HG02884 (cell line): Measurements from ENCODE around the gene TRIM17.

Experiments
- ATAC-seq: cut with Tn5 transposase; IDR thresholded peaks from one replicate; pipeline ENCODE4 v1.9.1; 2021; ENCODE audit warnings: mild to moderate bottlenecking, moderate library complexity; ENCODE audit not compliant: unreplicated experiment

TRIM17 gene

DNA sequence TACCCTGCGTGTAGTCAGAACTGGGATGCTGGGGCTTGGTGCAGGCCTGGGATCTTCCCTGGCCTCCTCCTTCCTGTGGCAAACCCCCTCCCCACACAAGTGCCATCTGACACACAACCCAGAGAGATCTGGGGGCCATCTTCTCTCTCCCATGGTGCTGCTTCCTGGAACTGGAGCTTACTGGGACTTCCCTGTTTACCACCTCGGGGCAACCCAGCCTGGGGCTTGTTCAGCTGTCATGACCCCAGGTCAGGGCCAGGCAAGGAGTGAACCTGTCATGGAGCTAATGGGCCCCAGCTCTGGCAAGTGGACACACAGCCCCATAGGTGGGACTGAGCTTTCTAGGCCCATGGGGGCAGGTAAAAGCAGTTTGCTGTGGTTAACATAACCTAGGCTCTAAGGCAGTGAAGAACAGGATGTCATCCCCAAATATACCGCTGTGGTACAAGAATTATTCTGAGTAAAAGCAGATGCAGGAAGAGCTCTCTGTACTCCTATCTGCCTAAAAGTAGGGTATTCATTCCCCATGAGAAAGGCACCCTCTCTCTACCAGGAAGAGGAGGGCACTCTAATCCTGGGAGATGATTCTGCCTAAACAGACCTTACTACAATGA lies 12.4 kb downstream of the TRIM17 start:
- no peak for ATAC-seq

DNA sequence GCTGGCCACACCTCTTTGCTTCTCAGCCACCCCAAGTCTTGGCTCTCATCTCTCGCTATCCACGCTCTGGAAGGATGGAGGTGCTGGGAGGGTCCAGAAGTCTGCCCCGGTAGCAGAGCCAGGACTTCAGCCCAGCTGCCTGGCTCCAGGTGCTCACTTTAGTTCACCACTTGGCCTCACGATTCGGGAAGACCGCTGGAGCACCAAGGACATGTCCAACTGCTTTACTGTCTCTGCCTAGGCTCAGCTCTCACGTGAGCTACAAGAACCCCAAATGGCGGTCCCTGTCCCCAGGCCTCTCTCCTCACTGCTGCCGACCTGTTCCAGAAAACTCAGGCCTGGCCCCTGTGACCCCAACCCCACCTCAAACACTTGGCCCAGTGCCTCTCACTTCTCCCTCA lies 13.4 kb downstream of the TRIM17 start:
- ATAC-seq: no peak

DNA sequence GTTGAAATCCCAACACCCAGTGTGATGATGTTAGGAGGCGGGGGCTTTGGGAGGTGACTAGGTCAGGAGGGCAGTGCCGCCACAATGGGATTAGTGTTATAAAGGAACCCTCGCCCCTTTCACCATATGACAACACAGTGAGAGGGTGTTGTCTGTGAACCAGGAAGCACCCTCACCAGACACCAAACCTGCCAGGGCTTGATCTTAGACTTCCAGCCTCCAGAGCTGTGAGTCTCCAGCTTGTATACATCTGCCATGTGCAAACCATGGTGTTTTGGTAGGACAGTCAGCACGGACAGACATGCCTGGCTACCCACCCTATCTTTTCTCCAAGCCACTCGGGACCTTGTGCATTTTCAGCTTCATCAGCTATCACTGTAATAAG lies 14.0 kb downstream of the TRIM17 start:
- ATAC-seq: no peak

DNA sequence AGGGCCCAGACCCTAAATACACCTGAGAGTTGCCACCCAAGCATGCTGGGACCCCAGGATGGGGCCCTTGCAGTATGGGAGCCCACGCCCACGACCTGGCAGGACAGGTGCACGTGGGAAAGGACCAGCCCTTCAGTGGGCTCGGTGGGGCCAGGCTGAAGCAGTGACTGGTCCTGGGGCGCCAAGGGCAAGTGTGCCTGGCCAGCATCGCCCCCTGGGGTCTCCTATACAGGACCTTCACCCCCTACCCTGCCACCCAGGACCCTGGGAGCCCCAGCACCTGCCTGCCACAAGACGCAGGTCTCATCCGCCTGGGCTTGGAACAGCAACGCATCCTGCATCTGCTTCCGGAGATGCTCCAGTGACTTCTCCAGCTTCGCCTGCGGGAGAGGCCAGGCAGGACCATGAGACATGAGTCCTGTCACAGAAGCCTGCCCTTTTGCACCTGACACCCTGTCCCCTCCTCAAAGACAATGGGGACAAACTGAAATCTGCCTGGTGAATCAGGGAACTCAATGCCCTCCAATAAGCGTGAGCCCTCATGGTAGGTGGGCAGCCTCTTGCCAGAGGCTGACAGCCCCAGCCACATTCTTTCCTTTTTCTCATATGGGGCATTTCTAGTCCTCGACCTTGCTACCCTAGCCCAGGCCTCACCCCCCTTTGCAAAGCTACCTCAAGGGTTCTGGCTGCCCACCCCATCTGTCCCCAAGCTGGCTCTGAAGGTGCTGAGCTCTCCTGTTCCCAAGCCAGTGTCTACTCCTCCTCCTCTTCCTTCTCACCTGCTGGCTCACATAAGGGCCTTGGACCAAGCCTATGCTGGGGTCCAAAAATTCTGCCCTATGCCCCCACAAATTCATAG lies 14.7 kb downstream of the TRIM17 start:
- ATAC-seq: no peak

DNA sequence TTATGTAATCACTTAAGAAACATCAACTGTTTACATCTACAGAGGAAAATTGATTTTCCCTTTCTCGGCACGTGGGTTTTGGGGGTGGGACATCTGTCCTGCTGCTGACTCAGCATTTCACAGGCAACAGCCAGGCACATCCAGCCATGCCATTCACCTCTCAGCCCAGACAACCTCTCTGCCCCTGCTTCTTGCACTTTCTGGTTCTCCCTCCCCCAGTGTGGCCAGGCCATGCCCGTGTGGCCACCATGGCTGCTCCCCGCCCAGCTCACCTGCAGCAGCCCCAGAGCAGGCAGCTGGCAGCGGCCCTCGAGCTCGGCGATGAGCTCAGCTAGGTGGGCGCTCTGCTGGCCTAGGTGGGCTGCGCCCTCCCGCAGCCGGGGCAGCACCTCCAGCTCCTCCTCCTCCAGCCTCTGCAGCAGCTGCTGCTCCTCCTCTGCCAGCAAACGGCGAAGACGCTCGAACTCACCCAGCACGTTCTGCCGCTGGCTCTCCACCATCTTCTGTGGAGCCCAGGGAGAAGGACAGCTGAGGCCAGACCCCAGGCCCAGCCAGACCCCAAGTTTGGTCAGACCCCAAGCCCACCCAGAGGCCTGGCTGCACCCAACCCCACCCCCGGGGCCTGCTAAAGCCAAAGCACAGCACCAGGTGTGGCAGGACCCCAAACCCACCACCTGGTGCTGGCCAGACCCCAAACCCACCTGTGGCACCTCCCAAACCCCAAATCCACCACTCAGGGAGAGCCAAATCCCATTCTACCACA lies 15.8 kb downstream of the TRIM17 start:
- no peak for ATAC-seq

DNA sequence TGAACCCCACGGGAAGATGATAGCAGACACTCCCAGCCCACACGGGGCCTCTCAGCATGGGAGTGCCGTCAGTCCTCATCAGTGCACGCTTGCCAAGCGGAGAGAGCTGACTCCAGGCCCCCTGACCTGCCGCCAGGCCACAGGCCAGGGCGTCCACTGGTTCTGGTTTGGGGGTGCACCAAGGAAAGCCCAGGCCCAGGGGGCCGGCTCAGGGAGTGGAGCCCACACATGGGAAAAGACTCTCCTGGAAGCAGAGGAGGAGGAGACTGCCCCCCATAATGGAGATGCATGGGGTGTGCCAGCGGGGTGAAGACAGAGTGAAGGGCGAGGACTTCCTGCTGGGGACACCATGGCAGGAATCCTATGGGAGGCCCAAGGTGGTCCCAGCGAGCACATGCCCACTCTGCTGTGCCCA lies 16.4 kb downstream of the TRIM17 start:
- ATAC-seq: no peak

- ATAC-seq: no peak
Observed at GRCh38 chr1:228399531-228400236, 17.0 kb downstream of the TRIM17 start.

DNA sequence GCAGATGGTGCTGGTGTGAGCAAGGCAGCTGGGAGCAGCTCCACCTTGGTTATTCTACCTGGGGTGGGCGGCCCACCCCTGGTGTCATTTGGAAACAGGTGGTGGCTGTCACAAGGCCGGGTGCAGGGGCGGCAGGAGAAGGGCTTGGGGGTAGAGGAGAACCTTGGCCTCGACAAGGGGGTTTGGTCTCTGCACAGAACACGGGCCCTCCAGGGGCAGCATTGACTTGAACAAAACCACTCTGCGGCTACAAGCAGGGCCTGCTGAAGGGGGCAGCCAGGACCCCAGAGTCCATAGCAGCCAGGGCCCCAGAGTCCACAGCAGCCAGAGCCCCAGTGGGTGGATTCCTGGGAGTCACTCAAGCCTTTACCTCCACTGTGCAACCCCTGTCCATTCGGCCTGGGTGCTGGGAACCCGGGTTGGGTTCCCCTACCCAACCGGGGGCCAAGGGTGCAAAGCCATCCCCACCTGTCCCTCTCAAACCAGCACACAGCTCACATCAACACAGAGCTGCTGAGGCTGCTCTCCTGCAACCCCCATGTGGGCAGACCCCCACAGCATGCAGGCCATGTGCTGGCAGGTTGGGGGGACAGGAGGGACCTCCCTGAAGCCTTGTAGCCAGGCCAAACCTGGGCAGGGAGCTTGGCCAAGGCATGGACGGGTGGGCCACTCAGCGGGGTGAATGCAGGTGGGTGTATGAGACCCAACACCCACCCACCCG lies 17.8 kb downstream of the TRIM17 start:
- no peak for ATAC-seq

DNA sequence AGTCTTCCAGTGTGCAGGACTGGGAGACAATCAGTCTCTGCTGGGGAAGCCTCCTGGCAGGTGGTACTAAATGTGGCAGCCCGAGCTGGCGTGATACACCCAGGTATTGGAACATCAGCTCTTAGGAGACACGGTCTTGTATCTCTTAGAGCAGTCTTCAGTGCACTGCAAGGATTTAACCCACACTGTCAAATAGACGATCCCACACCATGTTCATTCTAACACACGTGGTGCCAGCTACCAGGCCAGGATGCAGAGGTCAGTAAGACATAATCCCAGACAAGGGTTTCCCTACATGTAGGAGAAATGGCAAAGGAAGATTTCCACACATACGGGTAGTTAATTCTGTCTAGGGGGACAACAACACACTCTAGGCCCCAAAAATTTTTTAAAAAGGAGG lies 18.7 kb downstream of the TRIM17 start:
- no peak for ATAC-seq

DNA sequence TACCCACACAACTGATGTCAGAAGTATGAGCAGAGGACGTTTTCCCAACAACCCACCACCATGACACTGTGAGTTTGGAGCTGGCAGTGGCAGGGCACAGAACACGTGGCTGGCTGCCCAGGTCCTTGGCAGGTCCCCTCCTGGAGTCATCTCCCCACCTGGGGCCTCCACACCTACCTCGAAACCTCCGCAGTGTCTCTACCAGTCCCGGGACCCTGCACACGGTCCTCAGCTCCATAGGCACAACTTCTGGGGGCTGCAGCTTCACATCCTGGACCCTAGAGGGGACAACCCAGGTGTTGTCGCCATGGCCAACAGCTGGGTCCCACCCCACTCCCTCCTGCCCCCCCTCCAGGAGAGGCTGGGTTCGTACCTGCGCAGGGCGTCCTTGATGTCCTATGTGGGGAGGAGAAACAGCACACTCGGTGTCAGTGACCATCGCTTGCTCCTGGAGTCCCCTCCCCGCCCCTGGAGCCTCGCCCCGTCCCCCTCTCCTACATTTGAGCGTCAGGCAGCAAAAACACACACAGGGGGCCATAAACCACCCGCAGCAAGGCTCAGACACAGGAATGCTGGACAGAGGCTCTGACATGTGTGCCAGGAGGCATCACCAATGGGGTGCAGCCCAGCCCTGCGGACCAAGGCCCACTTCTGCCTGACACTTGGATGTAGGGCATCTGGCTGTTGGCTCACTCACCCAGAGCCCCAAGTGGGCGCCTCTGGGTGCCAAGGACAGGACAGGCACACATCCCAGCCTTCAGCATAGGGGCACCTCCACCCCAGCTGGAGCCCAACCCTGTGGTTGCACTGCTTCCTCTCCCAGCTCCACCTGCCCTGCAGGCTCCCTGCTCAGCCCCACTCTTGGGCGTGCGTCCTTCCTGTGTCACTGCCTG lies 19.6 kb downstream of the TRIM17 start:
- no peak for ATAC-seq

GRCh38 chr1:228394571-228395394 lies 21.9 kb downstream of the TRIM17 start:
- no peak for ATAC-seq

- no peak for ATAC-seq
Observed at GRCh38 chr1:228393811-228394570, 22.7 kb downstream of the TRIM17 start.

DNA sequence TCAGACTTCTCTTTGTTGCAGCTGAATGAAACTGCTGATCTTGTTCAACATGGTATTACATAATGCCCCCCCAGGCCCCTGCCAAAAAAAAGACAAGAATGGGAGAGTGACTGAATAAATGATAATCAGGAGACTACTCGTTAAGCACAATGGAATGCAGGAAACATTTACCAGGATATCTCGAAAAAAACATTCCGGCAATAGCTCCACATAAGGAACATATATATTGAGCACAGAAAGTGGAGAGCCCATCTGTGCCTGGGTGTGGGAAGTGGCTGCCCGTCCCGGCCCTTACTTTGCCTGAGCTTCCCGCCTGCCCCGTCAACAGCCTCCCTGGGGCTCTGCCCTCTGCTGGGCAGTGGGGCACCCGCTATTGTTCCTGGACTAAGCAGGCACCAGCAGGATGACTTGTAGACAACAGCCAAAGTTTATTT lies 23.4 kb downstream of the TRIM17 start:
- ATAC-seq: no peak

DNA sequence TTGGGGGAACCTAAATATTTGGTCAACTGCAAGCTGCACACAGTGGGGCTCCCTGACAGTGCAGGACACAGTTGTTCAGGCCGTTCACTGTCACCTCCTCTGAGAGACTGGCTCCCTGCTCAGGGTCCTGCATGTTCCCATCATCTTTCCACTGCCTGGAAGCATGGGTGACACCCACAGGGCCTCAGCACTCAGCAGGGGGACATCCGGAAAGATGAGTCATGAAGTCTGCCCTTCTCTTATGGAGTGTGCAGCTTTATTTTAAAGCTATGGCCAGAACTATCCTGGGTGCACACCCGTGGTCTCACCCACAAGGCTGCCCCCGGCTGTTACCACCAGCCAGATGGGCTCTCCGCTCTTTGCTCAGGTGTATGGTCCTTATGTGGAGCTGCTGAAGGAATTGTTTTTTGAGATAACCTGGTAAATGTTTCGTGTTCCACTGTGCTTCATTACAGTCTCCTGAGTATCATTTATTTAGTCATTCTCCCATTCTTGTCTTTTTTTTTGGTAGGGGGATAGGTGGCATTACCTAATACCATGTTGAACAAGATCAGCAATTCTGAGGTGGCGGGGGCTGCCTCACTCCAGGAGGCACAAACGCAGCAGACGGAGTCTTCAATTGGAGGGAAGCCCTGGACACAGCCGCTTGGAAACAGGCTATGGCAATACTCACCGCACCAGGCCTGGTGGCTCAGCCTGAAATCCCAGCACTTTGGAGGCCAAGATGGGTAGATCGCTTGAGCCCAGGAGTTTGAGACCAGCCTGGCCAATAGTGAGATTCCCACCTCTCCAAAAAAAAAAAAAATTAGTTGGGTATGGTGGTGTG lies 24.3 kb downstream of the TRIM17 start:
- no peak for ATAC-seq

- no peak for ATAC-seq
Observed at GRCh38 chr1:228391411-228392020, 25.1 kb downstream of the TRIM17 start.

GRCh38 chr1:228390649-228391048 lies 26.0 kb downstream of the TRIM17 start:
- ATAC-seq: no peak

GRCh38 chr1:228387321-228387720 lies 29.3 kb downstream of the TRIM17 start:
- ATAC-seq: no peak
